DMS53 treated with DMSO at 0.1 percent for 48 hours (cell line): ENCODE measurements around the gene LDB2.

Source experiments
- DNase-seq: peaks from one replicate; lab custom pipeline; 2025; ENCODE audit not compliant: unreplicated experiment; lab: John Stamatoyannopoulos, UW

Gene LDB2

DNA sequence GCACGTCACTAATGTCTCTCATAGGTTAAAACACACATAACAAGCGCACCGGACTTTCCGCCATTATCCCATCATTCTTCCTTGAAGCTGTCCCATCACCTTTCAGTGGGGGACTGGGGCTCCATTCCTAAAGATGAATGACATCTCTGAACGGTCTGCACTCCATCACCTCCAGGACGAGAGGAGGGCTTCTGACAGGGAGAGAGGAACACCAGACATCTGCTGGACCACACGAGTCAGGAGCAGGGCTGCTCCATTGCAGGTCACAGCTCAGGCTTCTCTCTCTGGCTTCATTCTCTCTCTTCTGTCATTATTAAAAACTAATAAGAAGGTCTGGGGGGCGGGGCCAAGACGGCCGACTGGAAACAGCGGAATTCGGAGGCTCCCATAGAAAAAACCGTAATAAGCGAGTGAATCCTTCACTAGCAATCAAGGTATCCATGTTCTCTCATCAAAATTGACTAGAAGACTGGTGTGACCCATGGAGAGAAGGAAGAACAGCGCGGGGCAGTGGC, 289.8 kb downstream of the LDB2 start:
- no peak for DNase-seq

DNA sequence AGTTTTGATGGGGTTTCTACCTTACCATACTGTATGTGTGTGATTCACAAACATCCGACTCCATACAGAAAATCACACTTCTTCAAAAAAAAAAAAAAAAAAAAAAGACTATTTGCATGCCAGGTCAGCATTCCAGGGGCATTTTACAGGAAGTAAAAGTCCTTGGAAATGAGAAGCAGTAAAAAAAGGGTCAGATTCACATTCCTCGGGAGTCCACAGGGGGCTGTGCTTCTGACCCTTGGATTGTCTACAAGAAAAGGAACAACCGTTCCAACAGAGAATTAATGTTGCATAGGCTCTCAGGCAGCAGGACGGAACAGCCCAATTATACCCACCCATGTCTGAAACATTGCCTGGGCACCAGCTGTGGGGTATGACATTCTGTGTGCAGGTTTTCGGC, 290.3 kb downstream of the LDB2 start:
- no peak for DNase-seq

DNA sequence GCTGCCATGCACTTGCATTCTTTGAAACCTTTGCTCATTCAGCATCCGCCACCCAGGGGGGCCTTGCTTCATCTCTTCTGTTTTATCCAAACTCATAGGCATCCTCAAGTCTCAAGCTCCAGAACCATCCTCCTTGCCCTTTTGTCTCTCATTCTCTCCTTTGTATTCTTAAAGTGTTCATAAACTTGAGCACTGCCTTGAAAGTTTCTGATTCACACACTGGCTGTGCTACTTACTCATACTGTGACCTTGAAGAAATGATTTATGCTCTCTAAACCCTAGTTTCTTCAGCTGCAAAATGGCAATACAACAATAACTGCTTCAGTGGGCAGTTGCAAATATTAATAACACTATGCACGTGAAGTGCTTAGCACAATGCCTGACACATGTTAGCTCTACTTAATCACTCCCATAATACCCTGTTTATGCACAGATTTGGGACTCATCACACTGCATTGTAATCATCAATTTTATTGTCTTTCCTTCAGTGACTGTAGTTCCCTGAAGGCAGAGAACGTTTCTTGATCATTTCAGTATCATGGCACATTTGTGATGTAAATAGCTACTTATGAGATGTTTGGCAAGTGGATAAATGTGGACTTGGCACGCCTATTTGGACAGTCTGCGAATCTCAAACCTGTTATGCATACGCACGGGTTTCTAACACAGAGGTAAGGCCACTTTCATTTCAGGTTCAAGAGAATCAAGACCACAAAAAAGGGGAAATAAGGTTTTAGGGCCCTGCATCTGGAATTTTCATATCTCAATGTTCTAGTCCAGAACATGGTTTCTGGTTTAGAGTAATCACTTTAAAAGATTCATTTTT, 291.0 kb downstream of the LDB2 start:
- no peak for DNase-seq

DNA sequence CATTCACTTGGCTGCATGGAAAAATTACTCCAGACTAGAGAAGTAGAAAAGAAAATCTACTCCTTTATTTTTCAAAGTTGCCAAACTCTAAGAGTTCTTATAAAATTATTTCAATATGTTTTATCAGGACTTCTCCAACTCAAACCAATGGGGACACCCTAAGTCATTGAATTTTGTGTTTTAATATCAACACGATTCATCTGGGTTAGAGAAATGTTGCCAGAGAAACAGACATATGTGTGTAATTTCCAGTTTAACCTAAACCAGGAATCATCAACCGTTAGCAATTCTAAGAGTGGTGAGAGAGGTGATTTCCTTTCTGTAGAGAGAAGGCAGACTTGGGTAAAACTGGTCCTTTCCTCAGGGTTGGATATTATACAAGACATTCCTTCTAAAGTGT, 291.8 kb downstream of the LDB2 start:
- DNase-seq = no peak

DNA sequence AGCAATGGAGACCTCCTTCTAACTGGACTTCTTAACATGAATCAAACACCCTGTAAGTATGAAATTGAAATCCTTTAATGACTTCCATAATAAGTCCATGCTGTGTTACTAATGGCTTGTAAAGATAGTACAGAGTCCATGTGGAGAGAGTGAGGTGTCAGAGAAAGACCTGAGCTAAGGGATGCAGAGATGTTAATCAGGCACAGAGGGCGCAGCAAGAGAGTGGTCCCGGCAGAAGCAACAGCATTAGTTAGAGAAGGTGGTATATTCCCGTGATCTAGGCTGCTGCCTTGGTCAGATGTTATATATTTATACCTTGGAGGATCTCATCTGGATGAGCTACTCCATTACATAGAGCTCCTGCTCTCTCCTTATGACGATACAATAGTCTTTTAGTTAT, 295.3 kb downstream of the LDB2 start:
- no peak for DNase-seq

DNA sequence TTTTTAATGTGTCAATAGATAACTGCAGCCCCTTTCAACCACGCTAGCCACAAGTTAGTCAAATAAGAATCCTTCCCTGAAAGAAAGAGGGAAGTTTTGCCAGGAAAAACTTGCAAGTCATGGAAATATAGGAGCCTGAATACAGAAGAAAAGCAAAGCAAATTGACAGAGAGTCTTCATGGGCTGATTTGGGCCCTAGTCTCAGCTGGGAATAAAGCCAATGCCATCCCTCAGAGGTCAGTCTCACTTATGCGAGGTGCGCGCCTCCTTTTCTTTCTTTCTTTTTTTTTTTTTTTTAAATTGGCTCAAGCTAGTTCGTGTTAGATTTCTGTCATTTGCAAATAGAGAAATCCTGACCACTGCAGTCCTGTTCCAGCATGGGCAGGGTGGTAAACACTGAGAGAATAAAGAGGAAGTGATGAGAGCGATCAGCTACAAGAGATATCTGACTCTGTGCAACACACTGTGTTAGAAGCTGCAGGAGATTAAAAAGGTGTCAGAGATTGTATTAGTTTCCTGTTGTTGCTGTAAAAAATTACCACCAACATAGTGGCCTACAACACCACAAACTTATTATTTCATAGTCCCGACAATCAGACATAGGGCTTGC, 299.7 kb downstream of the LDB2 start:
- no peak for DNase-seq

DNA sequence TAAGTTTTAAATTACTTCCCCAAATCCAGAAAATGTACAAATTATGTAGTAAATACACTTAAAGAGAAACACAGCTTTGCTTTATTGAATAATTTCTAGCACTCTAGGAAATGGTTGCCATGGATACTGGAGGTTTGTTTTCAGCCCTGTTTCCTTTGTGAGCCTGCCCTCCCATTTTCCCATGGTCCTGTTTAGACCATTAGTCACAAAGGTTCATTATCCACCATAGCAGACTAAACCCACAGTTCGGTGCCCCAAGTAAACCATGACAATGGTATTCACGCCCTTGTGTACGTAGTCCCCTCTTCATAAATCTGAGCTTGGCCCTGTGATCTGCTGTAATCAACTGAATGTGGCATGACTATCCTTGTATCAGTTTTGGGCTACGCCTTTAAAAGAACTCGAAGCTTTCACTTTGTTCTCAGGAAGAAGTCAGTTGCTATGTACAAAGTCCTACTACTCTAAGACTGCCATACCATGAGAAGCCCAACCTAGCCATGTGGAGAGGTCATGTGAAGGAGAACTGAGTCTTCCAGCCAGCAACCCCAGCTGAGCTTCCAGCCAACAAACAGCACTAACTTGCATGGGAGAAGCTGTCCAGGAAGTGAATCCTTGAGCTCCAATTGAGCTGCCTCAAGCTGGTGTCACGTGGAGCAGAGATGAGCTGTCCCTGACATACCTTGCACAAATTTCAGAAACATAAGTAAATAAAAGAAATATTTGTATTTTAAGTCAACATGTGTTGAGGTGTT, 300.4 kb downstream of the LDB2 start:
- no peak for DNase-seq

DNA sequence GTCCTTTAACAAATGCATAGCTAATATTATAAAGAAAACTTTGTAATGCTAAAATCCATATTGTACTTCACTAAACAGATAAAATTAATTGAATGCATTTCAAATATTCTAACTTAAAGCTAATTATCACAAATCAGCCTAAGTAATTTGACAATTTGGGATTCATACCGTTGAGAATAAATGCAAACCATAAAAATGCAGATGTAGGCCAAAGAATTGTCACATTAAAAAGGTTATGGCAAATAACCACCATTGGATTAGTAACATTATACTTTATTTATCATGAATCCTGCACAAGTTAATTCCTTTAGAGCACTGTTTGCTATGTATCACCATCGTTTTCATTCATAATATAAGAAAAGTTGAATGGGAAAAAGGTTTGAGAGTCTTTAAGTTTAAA, 301.0 kb downstream of the LDB2 start:
- DNase-seq = no peak

DNA sequence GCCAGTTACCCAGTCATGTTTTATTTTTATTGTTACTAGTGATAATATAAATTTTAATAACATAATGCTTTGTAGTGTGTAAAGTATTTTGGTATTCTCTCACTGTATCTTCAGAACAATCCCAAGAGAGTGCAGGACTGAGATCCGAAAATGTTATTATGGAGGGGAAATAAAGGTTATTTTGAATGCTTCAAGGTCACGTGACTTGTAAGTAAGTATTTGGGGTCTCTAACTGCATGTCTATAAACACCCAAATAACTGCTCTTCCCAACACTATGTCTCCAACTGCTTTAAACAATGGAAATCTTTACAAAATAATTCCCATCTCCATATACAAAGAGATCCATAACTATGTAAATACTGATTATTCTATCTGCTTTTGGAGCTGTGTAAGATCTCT, 302.2 kb downstream of the LDB2 start:
- no peak for DNase-seq

DNA sequence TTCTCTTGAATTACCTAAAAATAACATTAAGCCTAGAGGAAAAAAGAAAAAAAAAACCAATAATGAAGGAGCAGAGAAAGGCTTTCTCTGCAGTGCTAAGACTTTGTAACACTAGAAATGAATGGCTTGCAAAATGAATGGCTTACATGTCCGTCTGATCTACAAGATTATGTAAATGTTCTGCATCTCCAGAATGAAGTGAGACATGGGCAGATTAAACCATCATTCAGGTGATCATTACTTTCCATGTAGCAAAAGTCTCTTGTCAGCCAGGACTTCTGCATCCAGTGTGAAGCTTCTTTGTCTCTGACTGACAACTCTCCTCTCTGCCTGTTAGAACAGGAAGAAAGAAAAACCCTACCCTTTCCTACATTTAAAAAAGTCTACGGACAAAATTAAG, 304.3 kb downstream of the LDB2 start:
- DNase-seq = no peak

DNA sequence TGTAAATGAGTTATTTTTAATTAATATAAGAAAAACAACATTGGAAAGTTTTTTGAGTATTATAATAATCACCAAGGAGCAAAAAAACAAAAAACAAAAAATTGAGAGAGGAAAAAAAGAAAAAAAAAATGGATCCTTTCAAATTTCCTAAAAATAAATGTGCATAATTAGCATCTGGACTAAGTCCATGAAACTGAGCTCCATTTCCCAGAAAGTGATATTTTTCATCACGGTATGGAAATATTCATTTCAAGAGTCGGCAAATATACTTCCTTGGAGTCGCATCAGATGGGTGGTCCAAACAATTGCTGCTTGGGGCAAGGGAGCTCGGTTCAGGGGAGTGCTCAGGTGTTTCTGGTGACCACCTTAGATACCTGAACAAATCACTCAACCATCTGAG, 305.1 kb downstream of the LDB2 start:
- no peak for DNase-seq

DNA sequence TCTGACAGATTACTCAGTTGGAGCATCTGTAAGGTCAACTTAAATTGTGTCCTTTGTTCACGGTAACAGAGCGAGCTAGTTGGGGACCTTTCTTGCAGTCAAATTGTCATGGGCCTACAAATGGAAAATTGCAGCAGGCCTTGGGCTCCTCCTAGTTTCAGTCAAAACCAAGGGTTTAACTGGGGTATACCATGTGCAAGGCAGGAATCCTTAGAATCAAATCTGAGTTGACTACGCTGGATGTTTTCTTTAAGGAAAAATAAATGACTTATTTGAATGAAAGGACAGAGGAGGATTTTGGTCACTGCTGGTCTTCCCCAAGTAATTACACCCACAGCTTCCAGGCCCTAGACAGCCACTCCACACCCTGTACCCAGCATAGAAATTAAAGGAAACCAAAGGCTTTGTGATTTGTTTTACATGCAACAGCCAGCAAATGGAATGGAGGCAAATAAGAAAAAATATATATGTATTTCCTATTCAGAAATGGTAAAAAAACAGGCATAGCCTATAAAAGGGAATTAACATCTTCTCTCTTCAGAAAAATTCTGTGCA, 307.1 kb downstream of the LDB2 start:
- no peak for DNase-seq

DNA sequence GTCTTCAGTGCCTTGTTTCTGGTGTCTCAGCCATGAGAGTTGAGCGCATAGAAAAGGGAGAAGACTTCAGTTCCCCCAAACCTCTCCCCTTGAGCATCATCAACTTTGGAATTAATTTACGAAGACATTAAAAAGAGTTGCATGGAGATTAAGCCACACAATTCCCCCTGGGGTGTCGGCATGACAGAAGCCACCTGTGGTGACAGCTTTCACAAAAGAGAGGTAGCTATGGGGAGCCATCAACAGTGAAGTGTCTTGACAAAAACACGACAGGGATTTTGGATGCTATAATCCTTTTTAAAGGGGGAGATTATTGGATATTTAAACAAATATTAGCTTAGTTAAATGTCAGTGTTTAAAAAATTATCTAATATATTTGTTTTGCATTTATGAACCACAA, 307.6 kb downstream of the LDB2 start:
- no peak for DNase-seq

DNA sequence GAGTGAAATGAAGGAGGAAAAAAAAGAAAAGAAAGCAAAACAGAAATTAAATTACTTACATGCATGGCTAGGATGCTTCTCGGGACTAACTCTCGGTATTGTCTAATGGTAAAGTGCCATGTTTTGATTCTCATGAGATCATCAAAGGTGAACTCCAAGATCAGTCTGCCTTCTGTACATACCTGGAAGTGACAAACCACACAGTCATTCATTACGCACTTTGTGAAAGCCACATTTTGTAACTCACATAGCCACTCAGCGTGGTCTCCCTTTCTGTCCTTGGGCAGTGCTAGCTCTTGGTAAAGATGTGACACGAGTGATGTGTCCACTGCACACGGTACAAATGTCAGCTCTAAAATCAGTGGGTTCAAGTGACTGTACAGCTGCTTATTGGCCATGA, 309.8 kb downstream of the LDB2 start:
- no peak for DNase-seq

DNA sequence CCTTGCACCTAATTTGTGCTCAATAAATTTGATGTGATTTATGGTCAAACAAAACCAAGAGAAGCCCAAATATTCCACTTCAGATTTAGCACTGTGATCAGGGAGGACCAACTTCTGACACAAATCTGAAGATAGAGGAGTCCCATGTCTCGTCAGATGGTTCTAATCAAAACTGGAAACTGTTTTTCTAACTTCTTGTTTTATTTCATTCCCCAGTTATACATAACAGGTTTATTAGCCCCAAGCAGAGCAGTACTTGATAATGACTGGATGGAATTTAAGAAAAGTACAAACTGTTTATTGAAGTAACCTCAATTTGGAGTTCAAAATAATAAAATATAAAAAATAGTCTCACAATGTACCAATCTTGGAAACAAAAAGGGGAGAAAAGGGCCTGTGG, 310.3 kb downstream of the LDB2 start:
- DNase-seq = no peak

DNA sequence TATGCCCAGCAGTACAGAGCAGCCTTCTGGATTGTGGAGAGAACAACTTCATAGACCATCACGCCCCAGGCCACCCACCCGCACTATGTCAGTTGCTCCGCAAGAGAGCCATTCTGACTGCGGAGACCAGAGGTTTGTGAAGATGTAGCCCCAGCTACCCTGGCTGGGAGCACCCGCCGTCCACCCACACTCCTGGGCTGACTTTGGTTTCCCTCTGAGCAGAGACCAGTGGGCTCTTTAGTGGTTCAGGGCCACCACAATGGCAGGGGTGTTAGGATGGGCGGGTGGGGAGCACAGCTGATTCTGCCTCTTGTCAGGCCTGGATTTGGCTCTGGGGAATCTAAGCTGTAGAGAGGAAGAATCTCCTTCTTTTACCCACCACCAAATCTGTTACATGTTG, 313.4 kb downstream of the LDB2 start:
- no peak for DNase-seq

DNA sequence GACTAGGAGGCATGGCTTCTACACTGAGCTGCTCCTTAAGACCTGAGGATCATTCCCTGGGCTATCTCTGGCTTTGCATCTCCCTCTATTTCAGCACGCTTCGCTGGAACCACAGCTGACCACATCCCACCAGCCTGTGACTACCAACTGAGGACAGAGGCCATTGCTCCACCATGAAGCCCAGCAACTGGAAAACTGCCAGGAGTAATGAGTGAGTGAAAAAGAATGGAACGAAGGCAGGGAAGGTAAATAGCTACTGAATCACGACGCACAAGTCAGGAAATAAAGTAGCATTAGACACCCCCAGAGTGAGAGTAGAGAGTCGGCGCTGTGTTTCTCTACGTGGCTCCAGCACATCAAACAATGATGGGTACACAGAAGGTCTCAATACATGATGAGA, 314.7 kb downstream of the LDB2 start:
- no peak for DNase-seq

DNA sequence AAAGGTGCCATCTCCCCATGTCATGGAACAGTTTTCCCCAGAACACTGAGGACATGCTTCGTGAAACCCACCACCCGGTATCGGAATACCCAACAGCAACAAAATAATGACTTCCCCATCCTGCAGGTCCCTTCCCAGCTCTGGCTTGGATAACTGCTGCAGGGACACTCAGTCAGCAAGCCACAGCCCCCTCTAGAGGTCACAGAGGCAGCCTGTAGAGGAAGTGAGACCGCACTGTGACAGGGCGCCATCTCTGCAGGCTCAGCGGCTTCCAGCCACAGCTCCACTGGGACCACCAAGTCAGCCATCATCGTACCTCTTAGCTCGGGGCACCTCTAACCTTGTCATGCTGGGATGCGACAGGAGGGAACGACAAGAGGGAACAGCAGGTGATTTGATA, 315.9 kb downstream of the LDB2 start:
- DNase-seq = no peak

DNA sequence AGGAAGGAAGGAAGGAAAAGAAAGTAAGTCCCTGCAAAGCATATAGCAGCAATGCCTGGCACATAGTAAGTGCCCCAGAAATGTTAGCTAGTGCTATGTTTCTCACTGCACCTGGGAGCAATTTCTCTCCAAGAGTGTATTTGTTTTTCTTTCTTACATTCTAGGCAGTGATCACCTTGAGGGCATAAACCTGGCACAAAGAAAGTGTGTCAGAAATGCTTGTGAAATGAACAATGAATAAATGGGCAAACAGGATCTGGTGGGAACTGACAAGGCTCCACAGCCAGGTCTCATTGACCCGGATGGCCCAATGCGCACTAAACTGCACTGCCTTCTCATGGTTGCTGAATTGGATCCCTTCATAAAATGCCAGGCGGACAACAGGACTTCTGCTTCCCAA, 316.4 kb downstream of the LDB2 start:
- no peak for DNase-seq

DNA sequence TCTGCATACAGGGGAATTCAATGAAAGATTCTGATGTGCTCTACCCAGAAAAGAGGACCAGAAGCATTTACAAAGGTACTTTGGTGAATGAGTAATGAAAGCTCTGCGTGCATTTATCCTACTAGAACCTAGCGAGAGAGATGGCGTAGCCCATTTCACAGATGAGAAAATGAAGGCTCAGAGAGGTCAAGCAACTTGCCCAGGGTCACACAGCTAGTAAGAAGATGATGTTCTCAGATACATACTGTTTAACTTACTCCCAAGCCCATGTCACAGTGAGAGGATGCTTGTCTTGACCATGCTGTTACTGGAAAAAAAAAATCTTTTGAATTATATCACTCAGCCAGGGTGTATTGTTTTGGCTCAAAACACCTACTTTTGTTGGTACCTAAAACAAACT, 317.3 kb downstream of the LDB2 start:
- DNase-seq = no peak

DNA sequence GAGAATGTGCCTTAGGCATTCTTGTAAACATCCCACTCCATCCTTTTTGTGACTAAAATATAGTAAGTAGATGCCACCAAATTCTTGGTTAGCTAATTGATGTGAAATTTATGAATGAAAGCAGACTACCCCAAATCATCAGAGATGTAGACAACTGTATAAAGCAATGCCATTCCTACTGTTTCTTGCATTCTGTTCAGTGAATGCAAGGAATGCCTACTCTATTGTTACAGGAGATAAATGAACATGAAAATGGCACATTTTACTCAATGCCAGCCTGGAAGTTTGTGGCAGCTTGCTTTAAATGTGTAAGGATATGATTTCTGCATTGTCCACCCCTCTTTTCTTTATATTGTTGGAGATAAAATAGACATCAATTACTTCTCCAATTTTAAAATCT, 317.9 kb downstream of the LDB2 start:
- DNase-seq = no peak

DNA sequence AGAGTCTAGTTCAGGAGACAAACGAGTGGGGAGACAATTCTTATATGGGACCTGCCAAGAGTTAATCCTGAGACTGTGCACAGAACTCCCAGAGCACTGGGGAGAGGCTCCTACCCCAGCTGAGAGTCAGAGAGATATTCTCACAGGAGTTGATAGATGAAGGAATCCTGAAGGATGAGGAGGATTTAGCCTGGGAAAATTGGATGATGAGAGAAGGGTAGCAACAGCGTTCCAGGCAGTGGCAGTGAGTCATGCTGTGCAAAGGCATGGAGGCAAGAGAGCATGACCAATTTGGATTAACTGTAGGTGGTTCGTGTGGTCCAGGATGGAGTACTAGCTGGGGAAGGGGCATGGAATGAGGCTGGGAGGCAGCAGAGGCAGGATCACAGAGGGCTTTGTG, 318.6 kb downstream of the LDB2 start:
- DNase-seq = no peak
